ENCODE results near the gene TNRC18.
"Not testable (repeated sequence)": the region's sequence is repeated elsewhere in the genome, so short reads cannot be mapped to it uniquely, and the experiment has no call there.

GRCh38 chr7:5281598-5282500, 141.8 kb downstream of the TNRC18 start:
- not testable (repeated sequence) for TF ChIP-seq CTCF (conservative IDR thresholded peaks at IDR 0.05; ENCODE audit: low read depth, low read length); EZH2 (IDR thresholded peaks at IDR 0.05; ENCODE audit: borderline replicate concordance, low read depth, low read length, poor library complexity, severe bottlenecking)
